ENCODE results near the gene BRIP1.

GRCh38 chr17:61794792-61795191 is 68.5 kb downstream of the BRIP1 start:
- TF ChIP-seq GATA2 (IDR thresholded peaks at IDR 0.05; ENCODE audit: low read depth, low read length) = no peak
- TF ChIP-seq GATA3 (IDR thresholded peaks at IDR 0.05; ENCODE audit: low read depth, low read length) = no peak
